Lower leg skin (tissue), 3 donors: ENCODE results near the gene SAAL1.

ENCODE experiments used
- POLR2A ChIP-seq, 2 donors: fragments of 450-650 bp; IDR thresholded peaks; one replicate each; pipeline ENCODE4 v1.6.1; 2016 to 2017; ENCODE audit warnings: antibody characterized with exemption in 2 of 2, mild to moderate bottlenecking in 1 of 2, moderate library complexity in 1 of 2
- TF ChIP-seq, protein P1 (sequence below), 3 donors: fragments of 450-650 bp; IDR thresholded peaks; one replicate each; pipeline ENCODE4 v1.5.1; 2016; ENCODE audit warnings: antibody characterized with exemption in 3 of 3, mild to moderate bottlenecking in 3 of 3, moderate library complexity in 2 of 3

- no peak for TF ChIP-seq POLR2A (IDR thresholded peaks at IDR 0.05)
- TF ChIP-seq, protein P1, sequence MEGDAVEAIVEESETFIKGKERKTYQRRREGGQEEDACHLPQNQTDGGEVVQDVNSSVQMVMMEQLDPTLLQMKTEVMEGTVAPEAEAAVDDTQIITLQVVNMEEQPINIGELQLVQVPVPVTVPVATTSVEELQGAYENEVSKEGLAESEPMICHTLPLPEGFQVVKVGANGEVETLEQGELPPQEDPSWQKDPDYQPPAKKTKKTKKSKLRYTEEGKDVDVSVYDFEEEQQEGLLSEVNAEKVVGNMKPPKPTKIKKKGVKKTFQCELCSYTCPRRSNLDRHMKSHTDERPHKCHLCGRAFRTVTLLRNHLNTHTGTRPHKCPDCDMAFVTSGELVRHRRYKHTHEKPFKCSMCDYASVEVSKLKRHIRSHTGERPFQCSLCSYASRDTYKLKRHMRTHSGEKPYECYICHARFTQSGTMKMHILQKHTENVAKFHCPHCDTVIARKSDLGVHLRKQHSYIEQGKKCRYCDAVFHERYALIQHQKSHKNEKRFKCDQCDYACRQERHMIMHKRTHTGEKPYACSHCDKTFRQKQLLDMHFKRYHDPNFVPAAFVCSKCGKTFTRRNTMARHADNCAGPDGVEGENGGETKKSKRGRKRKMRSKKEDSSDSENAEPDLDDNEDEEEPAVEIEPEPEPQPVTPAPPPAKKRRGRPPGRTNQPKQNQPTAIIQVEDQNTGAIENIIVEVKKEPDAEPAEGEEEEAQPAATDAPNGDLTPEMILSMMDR (IDR thresholded peaks at IDR 0.05): no peak
These were observed 49.2 kb downstream of the SAAL1 start for GRCh38 chr11:18056561-18057181.
